GM12801 (cell line): ENCODE measurements around the gene SLC38A6.

Experiments used
- TF ChIP-seq, protein P1 (sequence below): IDR thresholded peaks from one replicate; pipeline ENCODE4 v1.5.1; 2011; ENCODE audit warnings: control low read depth; ENCODE audit not compliant: insufficient read length; ENCODE audit errors: extremely low read depth

Gene SLC38A6

DNA sequence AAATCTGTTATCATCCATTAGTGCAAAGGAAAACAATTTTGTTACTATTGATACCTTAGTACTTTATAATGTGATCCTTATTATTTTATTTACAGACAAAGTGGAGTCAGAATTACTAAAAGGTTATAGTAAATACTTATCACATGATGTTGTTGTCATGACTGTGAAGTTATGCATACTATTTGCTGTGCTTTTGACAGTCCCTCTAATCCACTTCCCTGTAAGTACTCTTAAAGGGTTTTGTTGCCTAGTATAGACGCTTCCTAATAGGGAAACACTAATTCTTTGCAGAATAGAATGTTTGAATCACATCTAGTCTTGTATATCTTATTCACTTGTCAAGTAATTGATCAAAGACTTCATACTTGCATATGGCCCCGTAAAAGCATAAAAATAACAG is 69.4 kb downstream of the SLC38A6 start:
- TF ChIP-seq, protein P1, sequence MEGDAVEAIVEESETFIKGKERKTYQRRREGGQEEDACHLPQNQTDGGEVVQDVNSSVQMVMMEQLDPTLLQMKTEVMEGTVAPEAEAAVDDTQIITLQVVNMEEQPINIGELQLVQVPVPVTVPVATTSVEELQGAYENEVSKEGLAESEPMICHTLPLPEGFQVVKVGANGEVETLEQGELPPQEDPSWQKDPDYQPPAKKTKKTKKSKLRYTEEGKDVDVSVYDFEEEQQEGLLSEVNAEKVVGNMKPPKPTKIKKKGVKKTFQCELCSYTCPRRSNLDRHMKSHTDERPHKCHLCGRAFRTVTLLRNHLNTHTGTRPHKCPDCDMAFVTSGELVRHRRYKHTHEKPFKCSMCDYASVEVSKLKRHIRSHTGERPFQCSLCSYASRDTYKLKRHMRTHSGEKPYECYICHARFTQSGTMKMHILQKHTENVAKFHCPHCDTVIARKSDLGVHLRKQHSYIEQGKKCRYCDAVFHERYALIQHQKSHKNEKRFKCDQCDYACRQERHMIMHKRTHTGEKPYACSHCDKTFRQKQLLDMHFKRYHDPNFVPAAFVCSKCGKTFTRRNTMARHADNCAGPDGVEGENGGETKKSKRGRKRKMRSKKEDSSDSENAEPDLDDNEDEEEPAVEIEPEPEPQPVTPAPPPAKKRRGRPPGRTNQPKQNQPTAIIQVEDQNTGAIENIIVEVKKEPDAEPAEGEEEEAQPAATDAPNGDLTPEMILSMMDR = no peak

GRCh38 chr14:61051051-61051450 is 70.0 kb downstream of the SLC38A6 start:
- TF ChIP-seq, protein P1 = no peak

- TF ChIP-seq, protein P1 = no peak
Measured at GRCh38 chr14:61051621-61052020, 70.6 kb downstream of the SLC38A6 start.

DNA sequence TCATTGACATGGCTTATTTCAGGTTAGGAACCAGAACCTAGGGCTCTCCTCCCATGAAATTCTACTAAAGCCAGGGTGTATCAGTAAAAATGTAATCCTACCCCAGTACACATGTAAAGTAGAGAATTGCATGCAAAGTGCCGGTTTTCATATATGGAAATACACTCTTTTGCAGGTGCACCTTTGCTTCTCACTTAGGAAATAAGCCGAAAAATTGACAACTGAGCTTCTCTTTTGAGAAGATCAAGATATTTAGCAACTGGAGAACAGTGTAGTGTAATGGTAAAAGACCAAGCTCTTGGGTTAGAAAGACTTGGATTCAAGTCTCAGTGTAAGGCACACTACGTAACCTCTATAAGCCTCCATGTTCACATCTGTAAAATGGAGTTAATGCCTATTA is 82.4 kb downstream of the SLC38A6 start:
- TF ChIP-seq, protein P1 = no peak

DNA sequence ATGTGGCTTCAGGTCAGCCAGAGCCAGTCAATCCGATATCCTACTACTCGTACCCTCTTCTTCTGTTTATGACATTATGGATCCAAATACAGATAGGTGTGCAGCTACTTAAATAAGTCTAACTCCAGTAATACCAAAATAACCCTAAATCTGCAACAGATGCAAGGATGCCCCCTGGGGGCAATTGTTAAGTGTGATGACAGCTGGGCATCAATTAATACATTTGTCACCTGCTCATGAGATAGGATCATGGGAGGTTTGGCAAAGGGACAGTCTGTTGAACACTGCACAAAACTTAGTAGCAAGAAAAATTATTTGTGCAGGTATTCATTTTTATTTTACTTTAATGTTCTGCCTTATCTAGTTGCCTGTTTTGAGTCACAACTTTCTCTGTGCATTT is 83.2 kb downstream of the SLC38A6 start:
- TF ChIP-seq, protein P1 = no peak

- TF ChIP-seq, protein P1 = no peak
Measured at GRCh38 chr14:61064856-61065255, 83.8 kb downstream of the SLC38A6 start.

DNA sequence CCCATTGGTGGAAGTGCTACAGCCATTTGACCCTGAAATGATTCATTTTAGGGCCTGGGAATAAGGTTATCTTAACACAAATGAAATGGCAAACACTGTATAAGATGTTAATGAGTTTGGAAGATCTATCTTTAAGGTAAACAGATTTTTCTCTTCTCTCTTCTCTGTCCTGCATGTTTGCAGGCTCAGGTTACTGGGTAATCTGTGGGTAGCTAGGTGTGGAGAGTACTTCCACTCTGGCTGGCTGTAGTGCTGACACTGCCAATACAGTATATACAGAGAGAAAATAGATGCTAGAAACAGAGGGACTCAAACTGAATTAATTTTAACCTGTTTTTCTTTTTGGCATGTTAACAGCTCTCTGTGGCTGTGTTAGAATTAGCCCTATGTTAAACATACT is 84.6 kb downstream of the SLC38A6 start:
- TF ChIP-seq, protein P1 = no peak

DNA sequence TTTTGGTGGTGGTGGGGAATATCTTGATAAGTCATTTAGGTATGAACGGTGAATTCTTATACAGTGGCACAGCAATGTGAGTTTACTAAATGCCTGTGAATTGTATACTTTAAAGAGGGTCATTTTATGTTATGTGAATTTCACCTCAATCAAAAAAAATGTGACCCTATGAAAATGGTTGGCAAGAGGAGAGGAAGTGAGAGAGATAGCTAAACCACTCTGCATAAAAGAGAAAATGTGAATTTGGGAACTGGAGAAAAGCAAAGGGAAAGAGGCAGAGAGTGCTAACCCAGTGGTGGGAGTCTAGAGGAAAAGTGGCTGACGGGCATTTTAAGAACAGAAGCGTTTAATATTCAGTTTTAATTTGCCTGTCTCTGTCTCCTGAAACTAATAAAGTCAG is 93.8 kb downstream of the SLC38A6 start:
- TF ChIP-seq, protein P1 = no peak
